ENCODE measurements around the gene ABHD17B.
"Not testable (repeated sequence)": the region's sequence is repeated elsewhere in the genome, so short reads cannot be mapped to it uniquely, and the experiment has no call there.

DNA sequence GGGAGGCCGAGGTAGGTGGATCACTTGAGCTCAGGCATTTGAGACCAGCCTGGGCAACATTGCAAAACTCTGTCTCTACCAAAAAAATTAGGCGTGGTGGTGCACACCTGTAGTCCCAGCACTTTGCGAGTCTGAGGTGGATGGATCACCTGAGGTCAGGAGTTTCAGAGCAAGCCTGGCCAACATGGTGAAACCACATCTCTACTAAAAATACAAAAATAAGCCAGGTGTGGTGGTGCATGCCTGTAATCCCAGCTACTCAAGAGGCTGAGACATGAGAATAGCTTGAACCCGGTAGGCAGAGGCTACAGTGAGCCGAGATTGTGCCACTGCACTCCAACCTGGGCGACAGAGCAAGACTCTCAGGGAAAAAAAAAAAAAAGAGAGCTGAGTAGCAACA is 12.2 kb downstream of the ABHD17B start:
- TF ChIP-seq, protein P1, sequence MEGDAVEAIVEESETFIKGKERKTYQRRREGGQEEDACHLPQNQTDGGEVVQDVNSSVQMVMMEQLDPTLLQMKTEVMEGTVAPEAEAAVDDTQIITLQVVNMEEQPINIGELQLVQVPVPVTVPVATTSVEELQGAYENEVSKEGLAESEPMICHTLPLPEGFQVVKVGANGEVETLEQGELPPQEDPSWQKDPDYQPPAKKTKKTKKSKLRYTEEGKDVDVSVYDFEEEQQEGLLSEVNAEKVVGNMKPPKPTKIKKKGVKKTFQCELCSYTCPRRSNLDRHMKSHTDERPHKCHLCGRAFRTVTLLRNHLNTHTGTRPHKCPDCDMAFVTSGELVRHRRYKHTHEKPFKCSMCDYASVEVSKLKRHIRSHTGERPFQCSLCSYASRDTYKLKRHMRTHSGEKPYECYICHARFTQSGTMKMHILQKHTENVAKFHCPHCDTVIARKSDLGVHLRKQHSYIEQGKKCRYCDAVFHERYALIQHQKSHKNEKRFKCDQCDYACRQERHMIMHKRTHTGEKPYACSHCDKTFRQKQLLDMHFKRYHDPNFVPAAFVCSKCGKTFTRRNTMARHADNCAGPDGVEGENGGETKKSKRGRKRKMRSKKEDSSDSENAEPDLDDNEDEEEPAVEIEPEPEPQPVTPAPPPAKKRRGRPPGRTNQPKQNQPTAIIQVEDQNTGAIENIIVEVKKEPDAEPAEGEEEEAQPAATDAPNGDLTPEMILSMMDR (conservative IDR thresholded peaks at IDR 0.05; ENCODE audit: low read length) = not testable (repeated sequence)
- not testable (repeated sequence) for TF ChIP-seq EZH2phosphoT487 (IDR thresholded peaks at IDR 0.05; ENCODE audit: borderline replicate concordance)
